Fibroblast of pulmonary artery (primary cell): ENCODE data around the gene SHISA9.

Experiments
- DNase-seq: peaks from one replicate; pipeline ENCODE4 v3.0.0-alpha.2; 2010; ENCODE audit warnings: low read depth
- H3K4me3 ChIP-seq: replicated peaks from 2 replicates; pipeline ENCODE4 v1.5.1; 2011; ENCODE audit warnings: low read depth, mild to moderate bottlenecking, control low read depth, low read length, moderate library complexity
- TF ChIP-seq, protein P1 (sequence below): IDR thresholded peaks from 2 replicates; pipeline ENCODE4 v1.5.1; 2011; ENCODE audit warnings: mild to moderate bottlenecking, control low read depth, low read length, inconsistent platforms; ENCODE audit errors: missing control alignments

SHISA9 gene

GRCh38 chr16:13118091-13118490, 216.7 kb downstream of the SHISA9 start:
- TF ChIP-seq, protein P1, sequence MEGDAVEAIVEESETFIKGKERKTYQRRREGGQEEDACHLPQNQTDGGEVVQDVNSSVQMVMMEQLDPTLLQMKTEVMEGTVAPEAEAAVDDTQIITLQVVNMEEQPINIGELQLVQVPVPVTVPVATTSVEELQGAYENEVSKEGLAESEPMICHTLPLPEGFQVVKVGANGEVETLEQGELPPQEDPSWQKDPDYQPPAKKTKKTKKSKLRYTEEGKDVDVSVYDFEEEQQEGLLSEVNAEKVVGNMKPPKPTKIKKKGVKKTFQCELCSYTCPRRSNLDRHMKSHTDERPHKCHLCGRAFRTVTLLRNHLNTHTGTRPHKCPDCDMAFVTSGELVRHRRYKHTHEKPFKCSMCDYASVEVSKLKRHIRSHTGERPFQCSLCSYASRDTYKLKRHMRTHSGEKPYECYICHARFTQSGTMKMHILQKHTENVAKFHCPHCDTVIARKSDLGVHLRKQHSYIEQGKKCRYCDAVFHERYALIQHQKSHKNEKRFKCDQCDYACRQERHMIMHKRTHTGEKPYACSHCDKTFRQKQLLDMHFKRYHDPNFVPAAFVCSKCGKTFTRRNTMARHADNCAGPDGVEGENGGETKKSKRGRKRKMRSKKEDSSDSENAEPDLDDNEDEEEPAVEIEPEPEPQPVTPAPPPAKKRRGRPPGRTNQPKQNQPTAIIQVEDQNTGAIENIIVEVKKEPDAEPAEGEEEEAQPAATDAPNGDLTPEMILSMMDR, result no peak
- no peak for DNase-seq
- no peak overlapping the region for H3K4me3 ChIP-seq

- TF ChIP-seq, protein P1, result no peak
- no peak for DNase-seq
- H3K4me3 ChIP-seq, result no peak overlapping the region
Observed at GRCh38 chr16:13120091-13120490, 218.7 kb downstream of the SHISA9 start.

GRCh38 chr16:13120557-13120956, 219.2 kb downstream of the SHISA9 start:
- TF ChIP-seq, protein P1, result no peak
- no peak for DNase-seq
- H3K4me3 ChIP-seq, result no peak overlapping the region

- DNase-seq, result no peak
- H3K4me3 ChIP-seq, result no peak overlapping the region
- TF ChIP-seq, protein P1, result no peak
Observed at GRCh38 chr16:13123991-13124390, 222.6 kb downstream of the SHISA9 start.

GRCh38 chr16:13127144-13127543, 225.7 kb downstream of the SHISA9 start:
- TF ChIP-seq, protein P1, result no peak
- H3K4me3 ChIP-seq, result no peak overlapping the region
- no peak for DNase-seq

DNA sequence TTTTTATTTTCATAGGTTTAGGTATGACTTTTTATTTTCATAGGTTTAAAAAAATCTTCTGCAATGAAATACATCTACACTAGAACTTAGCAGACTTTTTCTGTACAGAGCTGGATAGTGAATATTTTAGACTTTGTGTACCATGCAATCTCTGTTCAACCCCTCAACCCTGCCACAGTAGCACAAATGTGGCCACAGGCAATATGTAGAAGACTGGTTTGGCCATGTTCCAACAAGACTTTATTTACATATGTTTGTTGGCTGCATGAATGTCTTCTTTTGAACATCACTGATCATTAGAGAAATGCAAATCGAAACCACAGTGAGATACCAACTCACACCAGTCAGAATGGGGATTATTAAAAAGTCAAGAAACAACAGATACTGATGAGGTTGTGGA, 229.2 kb downstream of the SHISA9 start:
- no peak for DNase-seq
- TF ChIP-seq, protein P1, result no peak
- no peak overlapping the region for H3K4me3 ChIP-seq

- no peak for DNase-seq
- TF ChIP-seq, protein P1, result no peak
- H3K4me3 ChIP-seq, result no peak overlapping the region
Observed at GRCh38 chr16:13134836-13135235, 233.4 kb downstream of the SHISA9 start.
